Measurements from ENCODE around the gene SS18L1.

DNA sequence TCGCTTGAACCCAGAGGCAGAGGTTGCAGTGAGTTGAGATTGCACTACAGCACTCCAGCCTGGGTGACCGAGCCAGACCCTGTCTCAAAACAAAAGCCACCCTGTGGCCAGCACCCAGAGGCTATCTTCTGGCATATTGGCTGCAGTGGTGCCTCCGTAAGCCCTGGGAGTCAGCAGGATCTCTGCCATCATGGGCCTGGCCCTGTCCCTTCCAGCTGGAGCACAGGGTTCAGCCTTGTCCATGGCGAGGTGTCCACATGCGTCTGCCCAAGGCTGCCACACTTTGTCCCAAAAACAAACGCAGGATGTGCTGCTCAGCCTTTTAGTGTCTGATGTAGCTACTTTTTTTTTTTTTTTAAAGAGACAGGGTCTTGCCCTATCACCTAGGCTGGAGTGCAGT lies 23.9 kb downstream of the SS18L1 start:
- TF ChIP-seq, protein P1, sequence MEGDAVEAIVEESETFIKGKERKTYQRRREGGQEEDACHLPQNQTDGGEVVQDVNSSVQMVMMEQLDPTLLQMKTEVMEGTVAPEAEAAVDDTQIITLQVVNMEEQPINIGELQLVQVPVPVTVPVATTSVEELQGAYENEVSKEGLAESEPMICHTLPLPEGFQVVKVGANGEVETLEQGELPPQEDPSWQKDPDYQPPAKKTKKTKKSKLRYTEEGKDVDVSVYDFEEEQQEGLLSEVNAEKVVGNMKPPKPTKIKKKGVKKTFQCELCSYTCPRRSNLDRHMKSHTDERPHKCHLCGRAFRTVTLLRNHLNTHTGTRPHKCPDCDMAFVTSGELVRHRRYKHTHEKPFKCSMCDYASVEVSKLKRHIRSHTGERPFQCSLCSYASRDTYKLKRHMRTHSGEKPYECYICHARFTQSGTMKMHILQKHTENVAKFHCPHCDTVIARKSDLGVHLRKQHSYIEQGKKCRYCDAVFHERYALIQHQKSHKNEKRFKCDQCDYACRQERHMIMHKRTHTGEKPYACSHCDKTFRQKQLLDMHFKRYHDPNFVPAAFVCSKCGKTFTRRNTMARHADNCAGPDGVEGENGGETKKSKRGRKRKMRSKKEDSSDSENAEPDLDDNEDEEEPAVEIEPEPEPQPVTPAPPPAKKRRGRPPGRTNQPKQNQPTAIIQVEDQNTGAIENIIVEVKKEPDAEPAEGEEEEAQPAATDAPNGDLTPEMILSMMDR (IDR thresholded peaks at IDR 0.05) = no peak
- TF ChIP-seq POLR2A (IDR thresholded peaks at IDR 0.05) = no peak
